Measurements from ENCODE around the gene PSME3. TPM values are rescaled to one million over a fixed set of nuclear protein-coding genes. Genes with fewer than 3 reads are reported as not detected.

PSME3 gene
- total and polyA plus RNA-seq, 2 of the 13 experiments (the other 11 are each of a cell fraction or from before 2014, with no cell fraction given): 66.3 to 135 TPM

- peak; percentile 52 for TF ChIP-seq ZEB1 (IDR thresholded peaks at IDR 0.05; ENCODE audit: insufficient replicate concordance, low read depth)
- no peak for TF ChIP-seq NPAS2 (CRISPR knock-in tag; IDR thresholded peaks at IDR 0.05; ENCODE audit: borderline replicate concordance)
- no peak for TF ChIP-seq ZNF7 (CRISPR knock-in tag; IDR thresholded peaks at IDR 0.05)
- TF ChIP-seq, protein P1, sequence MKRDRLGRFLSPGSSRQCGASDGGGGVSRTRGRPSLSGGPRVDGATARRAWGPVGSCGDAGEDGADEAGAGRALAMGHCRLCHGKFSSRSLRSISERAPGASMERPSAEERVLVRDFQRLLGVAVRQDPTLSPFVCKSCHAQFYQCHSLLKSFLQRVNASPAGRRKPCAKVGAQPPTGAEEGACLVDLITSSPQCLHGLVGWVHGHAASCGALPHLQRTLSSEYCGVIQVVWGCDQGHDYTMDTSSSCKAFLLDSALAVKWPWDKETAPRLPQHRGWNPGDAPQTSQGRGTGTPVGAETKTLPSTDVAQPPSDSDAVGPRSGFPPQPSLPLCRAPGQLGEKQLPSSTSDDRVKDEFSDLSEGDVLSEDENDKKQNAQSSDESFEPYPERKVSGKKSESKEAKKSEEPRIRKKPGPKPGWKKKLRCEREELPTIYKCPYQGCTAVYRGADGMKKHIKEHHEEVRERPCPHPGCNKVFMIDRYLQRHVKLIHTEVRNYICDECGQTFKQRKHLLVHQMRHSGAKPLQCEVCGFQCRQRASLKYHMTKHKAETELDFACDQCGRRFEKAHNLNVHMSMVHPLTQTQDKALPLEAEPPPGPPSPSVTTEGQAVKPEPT (CRISPR knock-in tag; IDR thresholded peaks at IDR 0.05; ENCODE audit: low read depth): no peak
- TF ChIP-seq PAX8 (CRISPR knock-in tag; IDR thresholded peaks at IDR 0.05; ENCODE audit: borderline replicate concordance): no peak
- no peak for TF ChIP-seq MTA1 (CRISPR knock-in tag; IDR thresholded peaks at IDR 0.05; ENCODE audit: borderline replicate concordance)
- TF ChIP-seq PRPF4 (IDR thresholded peaks at IDR 0.05; ENCODE audit: low read depth, low read length, poor library complexity, severe bottlenecking): no peak
- peak; percentile 63; the same call in 1 of the 2 replicates for TF ChIP-seq FOXK1 (CRISPR knock-in tag; IDR thresholded peaks at IDR 0.05; ENCODE audit: borderline replicate concordance, low read depth)
- no peak for TF ChIP-seq PHF20 (CRISPR knock-in tag; IDR thresholded peaks at IDR 0.05)
- TF ChIP-seq, protein P2, sequence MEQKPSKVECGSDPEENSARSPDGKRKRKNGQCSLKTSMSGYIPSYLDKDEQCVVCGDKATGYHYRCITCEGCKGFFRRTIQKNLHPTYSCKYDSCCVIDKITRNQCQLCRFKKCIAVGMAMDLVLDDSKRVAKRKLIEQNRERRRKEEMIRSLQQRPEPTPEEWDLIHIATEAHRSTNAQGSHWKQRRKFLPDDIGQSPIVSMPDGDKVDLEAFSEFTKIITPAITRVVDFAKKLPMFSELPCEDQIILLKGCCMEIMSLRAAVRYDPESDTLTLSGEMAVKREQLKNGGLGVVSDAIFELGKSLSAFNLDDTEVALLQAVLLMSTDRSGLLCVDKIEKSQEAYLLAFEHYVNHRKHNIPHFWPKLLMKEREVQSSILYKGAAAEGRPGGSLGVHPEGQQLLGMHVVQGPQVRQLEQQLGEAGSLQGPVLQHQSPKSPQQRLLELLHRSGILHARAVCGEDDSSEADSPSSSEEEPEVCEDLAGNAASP (CRISPR knock-in tag; IDR thresholded peaks at IDR 0.05; ENCODE audit: borderline replicate concordance): peak; percentile 57; the same call in 1 of the 2 replicates
- TF ChIP-seq KDM1A (CRISPR knock-in tag; IDR thresholded peaks at IDR 0.05): no peak
- TF ChIP-seq ZNF552 (CRISPR knock-in tag; IDR thresholded peaks at IDR 0.05; ENCODE audit: borderline replicate concordance): no peak
- TF ChIP-seq SOX6 (IDR thresholded peaks at IDR 0.05): no peak
- peak; percentile 59 for TF ChIP-seq SOX6 (CRISPR knock-in tag; IDR thresholded peaks at IDR 0.05)
- peak; percentile 31; the same call in 1 of the 2 replicates for TF ChIP-seq ZNF274 (CRISPR knock-in tag; IDR thresholded peaks at IDR 0.05)
- TF ChIP-seq SRF (IDR thresholded peaks at IDR 0.05; ENCODE audit: low read depth, low read length): no peak
- TF ChIP-seq HDAC6 (IDR thresholded peaks at IDR 0.05; ENCODE audit: low read depth, low read length): no peak
- TF ChIP-seq NRL (CRISPR knock-in tag; IDR thresholded peaks at IDR 0.05; ENCODE audit: borderline replicate concordance): no peak
- TF ChIP-seq ZNF17 (CRISPR knock-in tag; IDR thresholded peaks at IDR 0.05): no peak
- no peak for TF ChIP-seq AGO1 (IDR thresholded peaks at IDR 0.05; ENCODE audit: low read depth, low read length, poor library complexity, severe bottlenecking)
- TF ChIP-seq FUBP1 (CRISPR knock-in tag; IDR thresholded peaks at IDR 0.05; ENCODE audit: borderline replicate concordance): no peak
- TF ChIP-seq KDM3A (CRISPR knock-in tag; IDR thresholded peaks at IDR 0.05; ENCODE audit: low read depth): no peak
- TF ChIP-seq HNRNPUL1 (IDR thresholded peaks at IDR 0.05; ENCODE audit: low read depth, low read length): no peak
- no peak for TF ChIP-seq ZNF10 (CRISPR knock-in tag; IDR thresholded peaks at IDR 0.05; ENCODE audit: borderline replicate concordance, low read depth)
- TF ChIP-seq PHF8 (CRISPR knock-in tag; IDR thresholded peaks at IDR 0.05): peak; percentile 18; the same call in 1 of the 2 replicates
- TF ChIP-seq ZNF772 (CRISPR knock-in tag; IDR thresholded peaks at IDR 0.05): peak; percentile 67; the same call in 1 of the 2 replicates
- no peak for TF ChIP-seq RFXAP (CRISPR knock-in tag; IDR thresholded peaks at IDR 0.05; ENCODE audit: borderline replicate concordance)
Observed at GRCh38 chr17:42891539-42892152, 58.4 kb downstream of the PSME3 start (continued).

All from HepG2 (cell line).